Testis (tissue), 3 donors: Measurements from ENCODE around the gene SSBP3. TPM values are rescaled to one million over a fixed set of nuclear protein-coding genes. Genes with fewer than 3 reads are reported as not detected.

Experiments used
- DNase-seq: peaks from one replicate; pipeline ENCODE4 v3.0.0-alpha.2; 2019
- H3K27ac ChIP-seq, 2 donors: fragments of 200-600 bp; sonication (generic); one replicate each; pipeline ENCODE4 v1.5.1; 2019
- H3K27me3 ChIP-seq: fragments of 200-600 bp; sonication (generic); one replicate; pipeline ENCODE4 v1.5.1; 2019
- H3K36me3 ChIP-seq: fragments of 200-600 bp; sonication (generic); one replicate; pipeline ENCODE4 v1.5.1; 2017; ENCODE audit warnings: low read depth; ENCODE audit errors: missing control alignments
- H3K4me1 ChIP-seq: fragments of 200-600 bp; sonication (generic); one replicate; pipeline ENCODE4 v1.5.1; 2019
- H3K4me3 ChIP-seq, 2 donors: fragments of 200-600 bp; sonication (generic); one replicate each; pipeline ENCODE4 v1.5.1; 2017 to 2019
- H3K9me3 ChIP-seq: fragments of 200-600 bp; sonication (generic); one replicate; pipeline ENCODE4 v1.5.1; 2017
- POLR2A ChIP-seq: fragments of 450-650 bp; IDR thresholded peaks from one replicate; pipeline ENCODE4 v1.6.1; 2017; ENCODE audit warnings: antibody characterized with exemption, mild to moderate bottlenecking, moderate library complexity
- WGBS, 2 donors: methylation state at CpG; one replicate each; pipeline ENCODE4 v1.1.5; 2018; 5-methylcytosine and 5-hydroxymethylcytosine counted together
- intact Hi-C: fragments of 100-400 bp; cut with DNase I; formaldehyde crosslinking; loops from one replicate; pipeline ENCODE4 v1.15.1; 2023; ENCODE audit warnings: low total_unique reads
- polyA plus RNA-seq: library from polyadenylated mRNA; stranded (reverse); fragments of 350-450 nt; fragmentation: Illumina TruSeq; extraction: RNeasy Lipid Tissue Mini Kit (QIAGEN cat#74804); gene quantifications from one replicate; pipeline ENCODE4 v1.2.3, GENCODE V29; 2014; ENCODE audit warnings: low read depth, low replicate concordance; ENCODE audit not compliant: insufficient read depth
- total RNA-seq, 2 donors: library from RNA; depleted of rRNA; stranded (reverse); fragments of >200 nt; gene quantifications; one replicate each; pipeline ENCODE4 v1.2.3, GENCODE V29; 2016
- TF ChIP-seq, protein P1 (sequence below), 3 experiments: fragments of 450-650 bp in 2 of 3; fragments of 200-600 bp in 1 of 3; sonication (generic) in 1 of 3; IDR thresholded peaks; one replicate each; pipeline ENCODE4 v1.5.1; 2016 to 2019; ENCODE audit warnings: antibody characterized with exemption in 3 of 3, mild to moderate bottlenecking in 2 of 3, moderate library complexity in 1 of 3

SSBP3 gene
- total and polyA plus RNA-seq, 3 donors from 2014 or later, result 88.8 to 99.0 (median 91.6) TPM

DNA sequence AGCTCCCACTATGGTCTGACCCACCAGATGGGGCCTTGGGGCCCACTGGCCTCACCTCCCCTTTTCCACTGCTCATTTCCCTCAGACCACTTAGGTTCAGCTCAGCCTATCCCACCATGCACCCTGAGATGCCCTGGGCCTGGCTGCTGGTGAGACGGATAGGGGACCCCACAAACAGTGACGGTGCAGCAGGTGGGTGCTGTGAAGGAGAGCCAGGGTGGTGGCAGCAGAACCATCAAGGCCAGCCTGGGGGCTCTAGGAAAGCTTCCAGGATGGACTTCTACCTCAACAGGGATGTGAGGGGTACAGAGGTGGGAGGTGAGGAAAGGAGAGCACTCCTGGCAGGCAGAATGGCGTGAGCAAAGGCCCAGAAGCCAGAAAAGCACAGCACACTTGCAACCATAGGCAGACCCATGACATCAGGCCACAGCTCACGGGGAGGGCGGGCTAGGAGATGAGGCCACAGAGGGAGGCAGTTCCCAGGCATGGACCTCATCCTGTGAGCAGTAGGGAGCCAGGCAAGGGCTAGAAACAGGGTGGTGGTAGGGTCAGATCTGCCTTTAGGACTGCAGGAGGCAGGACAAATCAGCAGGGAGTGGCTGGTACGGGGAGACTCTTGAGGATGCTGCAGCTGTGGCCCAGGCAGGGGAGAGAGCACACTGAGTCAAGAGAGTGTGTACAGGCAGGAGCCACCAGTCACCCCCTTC lies 229.4 kb downstream of the SSBP3 start:
- no peak for DNase-seq
- no peak for TF ChIP-seq POLR2A
- TF ChIP-seq, protein P1, sequence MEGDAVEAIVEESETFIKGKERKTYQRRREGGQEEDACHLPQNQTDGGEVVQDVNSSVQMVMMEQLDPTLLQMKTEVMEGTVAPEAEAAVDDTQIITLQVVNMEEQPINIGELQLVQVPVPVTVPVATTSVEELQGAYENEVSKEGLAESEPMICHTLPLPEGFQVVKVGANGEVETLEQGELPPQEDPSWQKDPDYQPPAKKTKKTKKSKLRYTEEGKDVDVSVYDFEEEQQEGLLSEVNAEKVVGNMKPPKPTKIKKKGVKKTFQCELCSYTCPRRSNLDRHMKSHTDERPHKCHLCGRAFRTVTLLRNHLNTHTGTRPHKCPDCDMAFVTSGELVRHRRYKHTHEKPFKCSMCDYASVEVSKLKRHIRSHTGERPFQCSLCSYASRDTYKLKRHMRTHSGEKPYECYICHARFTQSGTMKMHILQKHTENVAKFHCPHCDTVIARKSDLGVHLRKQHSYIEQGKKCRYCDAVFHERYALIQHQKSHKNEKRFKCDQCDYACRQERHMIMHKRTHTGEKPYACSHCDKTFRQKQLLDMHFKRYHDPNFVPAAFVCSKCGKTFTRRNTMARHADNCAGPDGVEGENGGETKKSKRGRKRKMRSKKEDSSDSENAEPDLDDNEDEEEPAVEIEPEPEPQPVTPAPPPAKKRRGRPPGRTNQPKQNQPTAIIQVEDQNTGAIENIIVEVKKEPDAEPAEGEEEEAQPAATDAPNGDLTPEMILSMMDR (IDR thresholded peaks at IDR 0.05), result no peak
- H3K27ac ChIP-seq, result no peak overlapping the region
- intact Hi-C loops, result no loop called here
- H3K27me3 ChIP-seq, result no peaks in the 10 kb centered on the region
- 90 to 98% methylated on average over 6 of the region's 6 CpGs for WGBS, 2 donors
- H3K9me3 ChIP-seq, result no peaks in the 10 kb centered on the region
- no peaks in the 10 kb centered on the region for H3K4me1 ChIP-seq
- H3K4me3 ChIP-seq, result no peak overlapping the region
- H3K36me3 ChIP-seq, result no peaks in the 10 kb centered on the region

Other genes starting within 250 kb of the SSBP3 start
- gene CYB5RL, start 206.4 kb downstream of the SSBP3 start, total RNA-seq, result 10 to 100 TPM in 1 of 2 donors, 1 to 10 TPM in 1; 8.7 to 11.5 TPM
- 6.3 TPM for gene CYB5RL, start 206.4 kb downstream of the SSBP3 start, polyA plus RNA-seq
- 10 to 100 TPM; 89.1 to 91.4 TPM for gene MRPL37, start 206.2 kb downstream of the SSBP3 start, total RNA-seq
- 74.2 TPM for gene MRPL37, start 206.2 kb downstream of the SSBP3 start, polyA plus RNA-seq
- 10 to 100 TPM; 19.1 to 33.8 TPM for gene ACOT11, start 141.8 kb upstream of the SSBP3 start, total RNA-seq
- gene ACOT11, start 141.8 kb upstream of the SSBP3 start, polyA plus RNA-seq, result 4.9 TPM
- under 1 TPM; 0.56 to 0.94 TPM for gene FAM151A, start 217.1 kb upstream of the SSBP3 start, total RNA-seq
- gene FAM151A, start 217.1 kb upstream of the SSBP3 start, polyA plus RNA-seq, result 2.2 TPM
- gene MROH7, start 235.4 kb upstream of the SSBP3 start, total RNA-seq, result 100 to 1,000 TPM in 1 of 2 donors, 10 to 100 TPM in 1; 72.7 to 236 TPM
- 162 TPM for gene MROH7, start 235.4 kb upstream of the SSBP3 start, polyA plus RNA-seq